ENCODE data around the gene GJA4.

GJA4 gene

GRCh38 chr1:34840426-34840825 is 47.6 kb downstream of the GJA4 start:
- no peak for DNase-seq

GRCh38 chr1:34842073-34842472 is 49.3 kb downstream of the GJA4 start:
- no peak for DNase-seq

- peak; percentile 31 for DNase-seq
Measured at GRCh38 chr1:34842952-34843371, 50.2 kb downstream of the GJA4 start.

GRCh38 chr1:34843392-34844251 is 50.8 kb downstream of the GJA4 start:
- peak; percentile 75 for DNase-seq

GRCh38 chr1:34844252-34844634 is 51.4 kb downstream of the GJA4 start:
- DNase-seq: no peak

Measured in hematopoietic multipotent progenitor cell treated with erythropoietin and hydrocortisone succinate and interleukin-3 and kit ligand, for 4 days (in vitro differentiated cells).